Measurements from ENCODE around the gene C4orf50.

DNA sequence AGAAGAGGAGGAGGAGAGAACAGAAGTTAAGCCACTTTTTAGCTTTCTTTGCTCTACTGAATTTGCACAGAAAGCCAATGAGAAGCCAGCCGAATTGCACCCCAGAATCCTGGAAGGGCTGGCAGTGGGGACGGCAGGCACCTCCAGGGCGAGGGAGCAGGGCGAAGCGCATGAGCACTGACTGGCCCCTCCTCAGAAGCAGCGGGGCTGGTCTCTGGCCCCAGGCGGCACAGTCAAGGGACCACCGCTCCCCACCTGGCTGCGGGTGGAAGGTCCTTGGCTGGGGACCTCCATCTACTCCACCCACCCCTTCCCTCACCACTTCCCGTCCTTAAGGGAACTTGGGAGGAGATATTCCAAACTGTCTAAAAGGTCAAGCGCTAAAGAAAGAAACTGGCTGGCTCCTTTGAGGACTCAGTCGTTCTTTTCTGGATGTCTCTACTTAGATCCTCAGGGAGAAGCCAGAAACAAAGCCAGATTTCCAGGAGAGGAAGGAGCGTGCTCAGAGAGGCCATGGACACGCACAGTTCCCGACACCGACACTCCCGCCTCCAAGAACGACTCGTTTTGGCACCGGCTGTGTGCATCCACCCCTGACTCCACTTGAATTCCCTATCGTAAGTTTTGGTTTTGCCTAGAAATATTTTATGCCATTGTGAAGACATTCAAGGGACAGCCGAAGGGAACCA lies 65.8 kb downstream of the C4orf50 start:
- TF ChIP-seq, protein P1, sequence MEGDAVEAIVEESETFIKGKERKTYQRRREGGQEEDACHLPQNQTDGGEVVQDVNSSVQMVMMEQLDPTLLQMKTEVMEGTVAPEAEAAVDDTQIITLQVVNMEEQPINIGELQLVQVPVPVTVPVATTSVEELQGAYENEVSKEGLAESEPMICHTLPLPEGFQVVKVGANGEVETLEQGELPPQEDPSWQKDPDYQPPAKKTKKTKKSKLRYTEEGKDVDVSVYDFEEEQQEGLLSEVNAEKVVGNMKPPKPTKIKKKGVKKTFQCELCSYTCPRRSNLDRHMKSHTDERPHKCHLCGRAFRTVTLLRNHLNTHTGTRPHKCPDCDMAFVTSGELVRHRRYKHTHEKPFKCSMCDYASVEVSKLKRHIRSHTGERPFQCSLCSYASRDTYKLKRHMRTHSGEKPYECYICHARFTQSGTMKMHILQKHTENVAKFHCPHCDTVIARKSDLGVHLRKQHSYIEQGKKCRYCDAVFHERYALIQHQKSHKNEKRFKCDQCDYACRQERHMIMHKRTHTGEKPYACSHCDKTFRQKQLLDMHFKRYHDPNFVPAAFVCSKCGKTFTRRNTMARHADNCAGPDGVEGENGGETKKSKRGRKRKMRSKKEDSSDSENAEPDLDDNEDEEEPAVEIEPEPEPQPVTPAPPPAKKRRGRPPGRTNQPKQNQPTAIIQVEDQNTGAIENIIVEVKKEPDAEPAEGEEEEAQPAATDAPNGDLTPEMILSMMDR (conservative IDR thresholded peaks at IDR 0.05; ENCODE audit: low read depth, low read length), result no peak
- TF ChIP-seq BHLHE40 (IDR thresholded peaks at IDR 0.05; ENCODE audit: low read depth, low read length) (no peak), CEBPB (IDR thresholded peaks at IDR 0.05; ENCODE audit: low read depth, low read length) (no peak), POLR2A (IDR thresholded peaks at IDR 0.05; ENCODE audit: low read depth, low read length) (no peak), SMC3 (IDR thresholded peaks at IDR 0.05; ENCODE audit: low read depth, low read length) (no peak)

Data from IMR-90 (cell line).